Stimulated activated CD4-positive, alpha-beta T cell treated with anti-CD3 and anti-CD28 coated beads, Interleukin-1b, Interleukin-23, amount 100 ng/mL, for 48 hours (primary cell): ENCODE measurements around the gene EVI5.
"Not testable (repeated sequence)": the region's sequence is repeated elsewhere in the genome, so short reads cannot be mapped to it uniquely, and the experiment has no call there.

Source experiments
- DNase-seq: peaks from one replicate; pipeline ENCODE4 v3.0.0-alpha.2; 2020

Gene EVI5

DNA sequence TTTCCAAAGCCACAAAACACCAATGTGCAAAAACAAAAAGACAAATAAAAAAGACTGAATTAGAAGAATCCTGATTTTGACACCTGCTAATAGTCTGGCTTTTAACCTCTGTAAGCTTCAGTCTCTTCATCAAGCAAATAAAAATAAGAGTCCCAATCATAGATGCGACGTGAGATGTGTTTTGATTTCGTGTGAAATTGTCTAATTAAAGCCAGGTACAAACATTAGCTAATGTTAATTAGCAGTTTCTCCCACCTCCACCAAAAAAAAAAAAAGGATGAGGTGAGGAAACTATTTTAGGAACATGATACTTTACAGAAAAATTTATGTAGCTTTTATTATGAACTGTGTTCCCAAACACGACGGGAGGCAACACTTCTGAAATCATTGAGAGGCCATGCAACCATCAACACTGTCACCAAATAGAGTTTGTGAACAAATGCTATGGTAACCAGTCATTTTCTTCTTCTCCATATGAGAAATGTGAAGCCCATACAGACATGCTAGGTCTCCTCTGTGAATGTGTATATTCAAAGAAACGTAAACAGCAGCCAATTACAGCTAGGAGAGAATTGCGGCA lies 6.7 kb upstream of the EVI5 start:
- DNase-seq = no peak

DNA sequence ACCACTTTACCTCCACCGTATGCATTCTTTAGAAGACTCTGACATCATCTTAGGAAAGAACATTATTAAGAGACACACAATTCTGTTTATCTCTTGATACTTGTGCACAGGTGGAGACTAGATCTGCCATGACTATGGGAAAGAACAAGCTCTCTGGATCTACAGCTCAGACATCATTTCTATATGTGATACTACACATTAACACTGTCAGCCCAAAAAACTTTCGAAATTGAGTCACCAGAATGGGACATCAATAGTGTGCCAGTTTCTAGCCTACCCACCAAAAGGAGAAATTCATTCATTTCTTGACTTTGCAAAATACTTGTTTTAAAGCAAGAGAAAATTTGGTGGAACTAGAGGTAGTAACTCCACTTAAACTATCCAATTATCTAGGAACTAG lies 6.0 kb upstream of the EVI5 start:
- DNase-seq = no peak

DNA sequence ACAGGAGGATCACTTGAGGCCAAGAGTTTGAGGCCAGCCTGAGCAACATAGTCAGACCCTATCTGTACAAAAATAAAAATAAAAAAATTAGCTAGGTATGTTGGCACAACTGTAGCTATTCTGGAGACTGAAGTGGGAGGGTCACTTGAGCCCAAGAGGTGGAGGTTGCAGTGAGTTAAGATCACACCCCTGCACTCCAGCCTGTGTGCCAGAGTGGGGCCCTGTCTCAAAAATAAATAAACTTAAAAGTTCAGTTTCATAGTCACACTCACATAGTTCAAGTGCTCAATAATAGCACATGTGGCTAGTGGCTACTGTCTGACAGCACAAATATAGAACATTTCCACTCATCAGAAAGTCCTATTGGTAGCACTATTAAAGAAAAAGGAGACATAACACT lies 5.2 kb upstream of the EVI5 start:
- no peak for DNase-seq

DNA sequence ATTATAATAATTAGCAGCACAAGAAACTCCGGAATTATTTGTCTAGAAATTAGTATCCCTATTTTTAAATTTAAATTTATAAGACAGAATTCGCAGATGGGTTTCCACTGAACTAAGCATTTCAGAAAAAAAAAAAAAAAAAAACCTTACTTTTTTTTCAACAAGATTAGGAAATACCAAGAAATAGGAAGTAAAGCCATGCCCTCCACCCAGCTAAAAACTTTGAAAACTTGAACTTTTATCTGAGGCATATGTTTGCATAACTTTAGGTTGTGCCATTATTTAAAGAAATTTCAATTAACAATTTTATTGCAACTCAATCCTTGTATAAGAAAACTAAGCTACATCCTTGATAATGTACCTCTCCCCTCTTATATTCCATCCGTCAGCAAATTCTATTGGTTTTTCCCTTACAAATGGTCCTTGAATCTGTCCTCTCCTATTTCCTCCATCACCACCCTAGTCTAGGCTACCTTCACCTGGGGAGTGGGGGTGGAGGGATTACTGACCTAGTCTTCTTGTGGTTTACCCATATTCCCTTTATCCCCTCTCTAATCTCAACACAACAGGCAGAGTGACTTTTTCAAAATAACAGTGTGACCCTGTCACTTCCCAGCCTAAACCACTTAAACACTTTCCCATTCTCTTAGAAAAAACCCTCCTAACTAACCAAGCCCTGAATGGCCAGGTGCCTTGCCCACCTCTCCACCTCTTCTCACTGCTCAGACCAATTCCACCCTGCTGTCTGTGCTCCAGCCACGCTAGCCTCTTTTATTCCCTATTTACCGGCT lies 1.4 kb upstream of the EVI5 start:
- no peak for DNase-seq

DNA sequence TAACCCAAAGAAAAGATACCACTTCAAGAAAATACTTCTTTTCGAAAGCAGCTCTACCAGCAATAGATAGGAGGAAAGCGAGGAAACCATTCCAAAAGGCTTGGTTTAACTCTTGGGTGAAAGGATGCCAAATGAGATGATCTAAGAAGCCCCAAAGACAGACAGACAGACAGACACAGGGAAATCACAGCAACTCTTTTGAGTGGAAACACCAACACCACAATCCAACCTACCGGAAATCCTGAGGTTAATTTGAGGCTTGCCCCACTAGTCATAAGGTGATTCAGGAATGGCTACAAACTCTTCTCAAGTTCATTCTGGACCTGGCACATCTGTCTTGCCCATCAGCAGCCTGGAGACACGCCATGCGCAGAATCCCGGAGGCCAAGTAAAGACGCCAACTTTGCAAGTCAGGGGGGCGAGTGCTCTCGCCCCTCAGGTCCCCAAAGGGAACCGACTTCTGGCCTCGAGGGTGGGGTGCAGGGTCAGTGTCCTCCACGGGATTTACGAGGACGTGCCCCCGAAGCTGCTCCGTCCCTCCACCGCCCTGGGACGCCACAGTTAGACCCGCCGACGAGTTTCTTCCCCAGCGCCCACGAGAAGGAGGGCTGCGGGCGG lies 778 bp downstream of the EVI5 start:
- DNase-seq = peak; percentile 24

DNA sequence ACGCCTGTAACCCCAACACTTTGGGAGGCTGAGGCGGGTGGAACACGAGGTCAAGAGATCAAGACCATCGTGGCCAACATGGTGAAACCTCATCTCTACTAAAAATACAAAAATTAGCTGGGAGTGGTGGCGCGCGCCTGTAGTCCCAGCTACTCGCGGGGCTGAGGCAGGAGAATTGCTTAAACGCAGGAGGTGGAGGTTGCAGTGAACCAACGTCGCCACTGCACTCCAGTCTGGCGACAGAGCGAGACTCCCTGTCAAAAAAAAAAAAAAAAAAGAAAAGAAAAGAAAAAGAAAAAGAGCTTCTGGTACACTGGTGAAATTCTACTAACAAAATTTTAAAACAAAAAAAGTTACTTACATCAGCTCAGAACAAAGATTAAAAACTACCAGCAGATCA lies 1.4 kb downstream of the EVI5 start:
- not testable (repeated sequence) for DNase-seq

DNA sequence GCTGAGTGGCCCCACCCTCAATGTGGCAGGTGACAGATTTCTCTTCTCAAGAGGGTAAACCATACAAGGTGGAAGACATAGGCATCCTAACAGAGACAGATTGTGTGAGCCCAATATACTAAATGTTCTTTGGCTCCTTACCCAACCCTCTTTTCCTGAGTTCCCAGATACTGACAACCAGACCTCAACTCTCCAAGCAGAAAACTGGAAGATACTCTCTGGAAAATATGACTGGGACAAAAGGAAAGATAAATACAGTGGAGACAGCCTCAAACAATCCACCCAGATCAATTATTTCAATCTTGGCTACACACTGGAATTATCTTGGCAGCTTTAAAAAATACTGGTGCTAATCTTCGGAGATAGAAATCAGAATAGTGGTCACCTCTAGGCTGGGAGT lies 6.5 kb downstream of the EVI5 start:
- DNase-seq = no peak

DNA sequence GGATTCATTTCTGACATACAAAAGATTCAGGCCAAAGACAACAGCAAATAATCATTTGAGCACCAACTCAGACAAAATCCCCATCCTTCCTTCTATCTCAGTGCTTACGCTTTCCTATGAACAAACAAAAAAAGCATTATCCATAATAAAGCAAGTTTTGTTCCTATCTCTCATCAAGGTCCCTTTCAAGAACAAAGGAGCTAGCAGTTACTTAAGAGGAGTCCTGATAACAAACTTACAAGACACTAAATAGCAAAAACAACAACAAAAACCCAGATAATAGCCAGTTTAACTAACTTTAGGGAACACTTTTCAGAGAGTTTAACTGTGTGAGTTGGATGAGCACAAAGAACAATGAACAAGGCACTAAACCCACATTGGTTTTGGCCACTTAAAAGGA lies 10.5 kb downstream of the EVI5 start:
- DNase-seq = no peak

DNA sequence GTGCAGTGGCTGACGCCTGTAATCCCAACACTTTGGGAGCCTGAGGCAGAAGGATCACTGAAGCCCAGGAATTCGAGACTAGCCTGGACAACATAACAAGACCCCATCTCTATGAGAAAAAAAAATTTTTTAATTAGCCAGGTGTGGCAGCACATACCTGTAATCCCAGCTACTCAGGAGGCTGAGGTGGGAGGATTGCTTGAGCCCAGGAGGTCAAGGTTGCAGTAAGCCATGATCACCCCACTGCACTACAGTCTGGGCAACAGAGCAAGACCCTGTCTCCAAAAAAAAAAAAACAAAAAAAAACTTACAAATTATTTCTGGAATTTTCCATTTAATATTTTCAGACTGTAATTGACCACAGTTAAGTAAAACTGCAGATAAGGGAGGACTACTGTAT lies 11.2 kb downstream of the EVI5 start:
- DNase-seq = not testable (repeated sequence)

DNA sequence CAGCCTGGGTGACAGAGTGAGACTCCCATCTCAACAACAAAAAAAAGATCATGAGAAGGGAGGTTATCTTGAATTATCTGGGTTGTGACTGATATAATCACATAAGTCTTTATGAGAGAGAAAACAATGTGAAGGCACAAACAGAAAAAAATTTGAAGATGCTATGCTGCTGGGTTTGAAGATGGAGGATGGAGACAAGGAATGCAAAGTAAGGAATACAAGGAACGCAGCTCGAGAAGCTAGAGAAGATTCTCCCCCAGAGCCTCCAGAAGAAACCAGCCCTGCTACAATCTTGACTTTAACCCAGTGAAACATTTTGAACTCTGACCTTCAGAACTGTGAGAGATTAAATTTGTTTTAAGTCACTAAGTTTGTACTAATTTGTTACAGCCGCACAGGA lies 15.1 kb downstream of the EVI5 start:
- no peak for DNase-seq

DNA sequence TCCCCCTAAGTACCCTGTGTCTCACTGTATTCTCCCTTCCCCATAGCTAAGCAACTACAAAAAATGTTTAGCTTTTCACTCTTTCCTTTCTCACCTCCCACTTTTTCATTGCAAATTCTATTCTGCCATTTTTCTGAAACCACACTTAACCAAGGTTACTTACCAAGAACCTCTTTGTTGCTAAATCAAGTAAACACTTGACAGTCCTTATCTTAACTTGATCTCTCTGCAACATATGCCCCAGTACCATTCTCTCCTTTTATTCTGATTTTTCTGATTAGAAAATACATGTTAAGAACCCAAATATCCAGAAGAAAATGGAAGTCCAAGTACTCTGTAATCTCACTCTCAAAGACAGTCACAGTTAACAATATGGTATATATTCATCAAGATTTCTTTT lies 16.0 kb downstream of the EVI5 start:
- DNase-seq = no peak

DNA sequence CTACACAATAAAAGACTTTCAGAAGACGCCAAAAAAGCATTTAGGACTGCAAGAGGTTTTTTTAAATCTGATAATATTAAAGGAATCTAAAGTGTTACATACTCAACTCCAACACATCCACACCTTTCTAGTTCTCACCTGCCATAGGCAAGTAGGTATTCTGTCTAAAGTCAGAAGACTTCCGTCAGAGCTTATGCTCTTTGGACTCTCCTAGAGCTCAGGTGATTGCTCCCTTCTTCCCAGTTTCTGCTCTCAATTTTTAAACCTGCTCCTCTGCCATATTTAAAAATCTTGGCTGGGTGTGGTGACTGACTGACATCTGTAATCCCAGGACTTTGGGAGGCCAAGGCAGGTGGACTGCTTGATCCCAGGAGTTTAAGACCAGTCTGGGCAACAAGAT lies 16.6 kb downstream of the EVI5 start:
- no peak for DNase-seq

DNA sequence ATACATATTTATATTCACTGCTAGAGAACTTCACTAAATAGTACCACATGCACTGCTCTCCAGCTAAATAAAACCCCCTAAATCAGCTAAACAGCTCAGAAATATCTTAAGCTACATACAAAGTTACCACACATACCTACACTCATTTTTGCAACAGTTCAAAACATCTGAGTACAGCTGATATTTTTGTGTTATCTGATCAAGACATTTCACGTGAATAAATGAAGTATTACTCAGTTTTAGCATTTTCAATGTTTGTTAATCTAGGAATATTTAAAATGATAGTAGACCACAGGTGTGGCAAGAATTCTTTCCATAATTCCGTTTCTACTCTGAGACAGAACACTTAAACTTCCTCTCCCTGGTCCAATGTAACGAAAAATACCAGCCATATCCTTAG lies 20.8 kb downstream of the EVI5 start:
- DNase-seq = no peak

DNA sequence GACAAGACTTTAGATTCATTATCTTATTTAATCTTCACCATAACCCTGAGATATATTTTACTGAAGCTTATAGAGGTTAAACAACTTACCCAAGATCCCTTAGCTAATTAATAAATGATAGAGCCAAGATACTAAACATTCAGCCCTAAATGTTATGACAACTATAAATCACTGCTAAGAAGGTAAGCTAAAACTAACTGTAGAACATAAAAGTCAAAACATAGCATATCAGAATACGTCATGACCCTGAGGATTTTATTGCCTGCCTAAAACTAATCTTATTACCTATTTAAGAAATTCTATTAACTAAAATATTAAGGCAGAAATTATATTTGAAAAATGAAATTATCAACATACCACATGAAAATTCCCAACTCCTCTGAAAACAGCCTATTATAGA lies 22.6 kb downstream of the EVI5 start:
- no peak for DNase-seq

DNA sequence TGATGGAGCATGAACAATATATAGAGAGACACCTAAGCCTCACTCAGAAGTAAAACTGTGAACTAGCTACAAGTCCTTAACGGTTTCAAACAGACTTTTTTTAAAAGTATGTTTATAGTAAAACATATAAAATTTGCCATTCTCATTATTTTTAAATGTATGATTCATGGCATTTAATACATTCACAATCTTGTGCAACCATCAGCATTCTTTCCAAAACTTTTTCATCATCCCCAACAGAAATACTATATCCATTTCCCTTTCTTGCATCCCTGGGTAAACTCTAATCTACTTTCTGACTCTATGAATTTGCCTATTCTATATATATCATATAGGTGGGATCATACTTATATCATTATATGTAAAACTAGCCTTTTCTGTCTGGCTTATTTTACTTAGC lies 25.5 kb downstream of the EVI5 start:
- no peak for DNase-seq

DNA sequence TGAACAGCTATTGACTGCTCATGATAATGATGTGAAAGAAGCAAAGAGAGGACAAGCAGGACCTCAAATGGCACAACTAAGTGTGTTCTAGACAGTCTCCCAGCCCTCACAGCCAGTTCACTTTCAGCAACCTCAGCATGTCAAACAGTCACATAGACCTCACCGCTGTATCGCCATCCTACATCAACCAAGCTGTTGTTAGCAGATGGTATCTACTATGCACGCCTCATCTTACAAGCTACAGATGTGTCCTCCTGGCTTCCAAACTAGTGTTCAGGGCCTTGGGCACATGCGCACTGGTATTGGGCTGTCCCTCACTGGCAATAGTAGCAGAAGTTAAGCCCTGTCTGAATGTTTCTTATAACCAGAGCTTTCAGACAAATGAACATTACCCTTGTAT lies 28.4 kb downstream of the EVI5 start:
- DNase-seq = no peak

DNA sequence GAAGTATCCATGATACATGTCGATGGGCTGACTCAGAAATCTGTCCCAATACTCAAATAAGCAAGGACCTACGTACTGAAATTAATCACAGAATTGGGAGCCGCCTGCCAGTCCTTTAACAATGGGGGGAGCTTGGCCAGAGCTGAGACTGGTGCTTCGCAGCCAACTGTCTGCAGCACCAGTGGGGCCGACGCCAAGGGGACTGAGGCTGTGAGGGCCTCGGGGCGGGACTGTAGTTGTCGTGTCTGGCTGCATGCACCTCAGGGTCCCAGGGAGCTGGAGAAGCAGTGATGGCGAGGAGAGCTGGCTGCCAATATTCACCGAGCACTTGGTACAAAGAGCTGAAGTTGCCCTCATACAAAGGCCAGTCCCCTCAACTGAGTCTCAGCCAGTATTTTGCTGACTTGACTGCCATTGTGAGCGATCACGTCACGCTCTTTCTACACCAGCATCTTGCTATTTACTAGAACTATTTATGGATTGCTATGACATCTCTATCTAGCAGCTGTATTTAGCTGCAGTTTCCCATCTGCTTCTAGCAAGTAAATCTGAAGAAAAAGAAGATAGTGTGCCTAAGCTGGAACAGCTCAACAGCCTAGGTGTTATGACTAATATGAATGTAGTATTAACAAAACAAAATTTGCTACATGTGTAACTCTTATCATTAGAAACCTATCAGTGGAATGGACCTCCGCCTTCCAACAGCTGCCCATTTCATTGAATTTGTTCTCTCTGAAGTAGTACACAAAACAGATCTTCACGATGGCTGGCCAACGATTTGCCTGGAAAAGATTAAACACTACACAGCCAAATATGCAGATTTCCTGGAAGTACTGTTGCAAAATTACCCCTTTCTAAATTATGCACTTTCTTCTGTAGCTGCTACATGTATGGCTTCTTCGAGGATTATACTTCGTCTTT lies 29.1 kb downstream of the EVI5 start:
- DNase-seq = no peak

DNA sequence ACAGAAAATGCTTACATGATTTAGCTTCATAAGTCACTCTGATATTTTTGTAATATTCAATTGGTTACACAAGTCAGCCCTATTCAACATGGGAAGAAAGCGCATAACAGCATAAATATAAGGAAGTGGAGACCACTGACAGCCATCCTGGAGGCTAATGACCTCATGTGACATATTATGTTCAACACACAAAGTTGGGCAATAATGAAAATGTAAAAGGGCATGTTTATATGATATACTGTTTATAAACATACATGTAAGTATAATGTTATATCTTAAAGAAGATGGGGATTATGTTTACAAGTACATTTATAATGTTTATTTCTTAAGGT lies 30.2 kb downstream of the EVI5 start:
- DNase-seq = no peak

DNA sequence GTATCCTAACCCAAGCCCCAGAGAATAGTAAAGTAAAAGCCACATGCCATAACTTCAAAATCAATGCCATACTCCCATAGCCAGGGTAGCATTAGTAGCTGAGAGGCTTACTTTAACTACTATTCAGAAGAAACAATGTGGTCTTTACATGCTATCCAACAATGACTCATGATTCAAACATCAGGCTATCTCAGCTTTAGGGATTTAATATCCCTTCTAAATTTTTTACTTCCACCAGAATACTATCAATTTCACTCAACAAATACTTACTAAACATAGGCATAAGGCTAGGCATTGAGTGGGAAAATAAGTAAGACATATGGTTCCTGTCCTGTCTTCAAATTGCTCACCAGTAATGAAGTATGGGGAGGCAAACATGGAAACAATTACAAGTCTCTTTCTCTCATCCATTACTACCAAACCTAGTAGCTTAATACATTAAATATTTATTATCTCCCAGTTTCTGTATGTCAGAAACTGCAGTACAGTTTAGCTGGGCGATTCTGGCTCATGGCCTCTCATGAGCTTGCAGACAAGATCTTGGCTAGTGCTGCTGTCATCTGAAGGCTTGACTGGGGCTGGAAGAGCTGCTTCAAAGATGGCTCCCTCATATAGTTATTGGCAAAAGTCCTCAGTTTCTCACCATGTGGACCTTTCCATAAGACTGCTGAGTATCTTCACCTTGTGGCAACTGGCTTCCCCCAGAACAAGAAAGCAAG lies 30.7 kb downstream of the EVI5 start:
- no peak for DNase-seq

DNA sequence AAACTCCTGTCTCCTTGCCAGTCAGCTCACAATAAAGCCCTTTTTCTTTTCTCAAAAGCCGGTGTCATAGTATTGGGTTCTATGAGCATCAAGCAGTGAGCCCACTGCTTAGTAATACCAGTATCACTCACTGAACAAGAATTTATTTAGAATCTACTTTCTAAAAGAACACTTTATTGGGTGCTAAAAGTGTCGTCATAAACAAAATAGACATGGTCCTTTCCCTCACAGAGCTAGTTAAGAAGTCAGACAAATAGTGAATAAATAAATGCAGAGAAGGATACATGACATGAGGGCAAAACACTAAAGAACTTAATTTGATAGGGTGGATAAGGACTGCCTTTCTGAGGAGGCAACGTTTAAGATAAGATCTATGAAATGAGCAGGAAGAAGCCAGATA lies 32.2 kb downstream of the EVI5 start:
- no peak for DNase-seq

DNA sequence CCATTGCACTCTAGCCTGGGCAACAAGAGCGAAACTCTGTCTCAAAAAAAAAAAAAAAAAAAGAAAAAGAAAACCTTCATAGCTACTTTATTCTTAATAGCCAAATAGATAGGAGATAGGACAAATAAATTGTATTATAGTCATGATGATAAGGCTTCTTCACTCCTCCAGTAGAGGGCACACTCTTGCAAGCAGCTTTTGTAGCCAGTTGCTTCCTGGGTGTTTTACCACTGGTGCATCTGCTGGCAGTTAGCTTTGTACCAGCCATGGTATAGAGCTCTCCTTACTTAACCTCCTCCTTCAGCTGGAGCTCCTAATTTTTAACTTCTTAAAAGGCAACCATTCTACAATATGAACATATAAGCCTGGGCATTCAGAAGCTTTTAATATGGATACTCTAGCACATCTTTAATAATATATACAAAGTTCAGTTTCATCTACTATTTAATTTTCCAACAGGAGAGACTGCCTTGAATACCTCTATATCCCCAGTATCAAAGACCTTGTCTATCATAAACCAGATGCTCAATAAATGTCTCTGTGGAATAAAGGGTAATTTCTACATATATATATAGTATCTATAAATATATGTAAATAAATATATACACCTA lies 35.8 kb downstream of the EVI5 start:
- peak; percentile 22 for DNase-seq

DNA sequence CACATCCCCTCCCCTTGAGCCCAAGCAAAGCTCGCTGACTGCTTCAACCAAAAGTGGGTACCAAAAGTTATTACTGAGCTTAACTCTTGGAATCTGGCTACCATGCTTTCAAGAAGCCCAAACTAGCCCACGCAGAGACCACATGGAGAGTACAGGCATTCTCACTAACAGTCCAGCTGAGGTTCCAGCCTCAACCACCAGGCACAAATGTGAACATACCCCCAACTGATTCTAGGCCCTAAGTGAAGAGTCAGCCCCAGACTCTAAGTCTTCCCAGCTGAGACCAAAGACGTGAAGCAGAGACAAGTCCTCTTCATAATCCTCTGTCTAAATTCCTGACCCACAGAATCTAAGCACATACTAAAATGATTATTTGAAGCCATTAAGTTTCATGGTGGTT lies 36.8 kb downstream of the EVI5 start:
- DNase-seq = no peak

DNA sequence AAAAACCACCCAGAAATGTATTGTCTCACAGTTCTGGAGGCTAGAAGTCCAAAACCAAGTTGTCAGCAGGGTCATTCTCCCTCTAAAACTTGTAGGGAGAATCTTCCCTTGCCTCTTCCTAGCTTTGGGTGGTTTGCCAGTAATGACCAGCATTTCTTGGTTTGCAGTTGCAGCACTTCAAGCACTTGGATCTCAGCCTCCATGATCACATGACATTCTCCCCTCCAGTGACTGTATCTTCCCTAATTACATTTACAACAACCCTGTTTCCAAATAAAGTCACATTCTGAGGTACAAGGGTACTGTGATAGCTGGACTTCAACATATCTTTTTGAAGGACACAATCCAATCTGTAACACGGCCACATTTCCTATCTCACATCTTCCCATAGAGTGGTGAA lies 37.2 kb downstream of the EVI5 start:
- DNase-seq = no peak
